Forelimb muscle (tissue), 1 donor: ENCODE data around the gene FOXO3. TPM values are rescaled to one million over a fixed set of nuclear protein-coding genes. Genes with fewer than 3 reads are reported as not detected.

Experiments used
- DNase-seq: peaks from one replicate; pipeline ENCODE4 v3.0.0-alpha.2; 2013; ENCODE audit warnings: low read depth
- polyA plus RNA-seq: library from polyadenylated mRNA; unstranded; fragments of 120-200 nt; gene quantifications from one replicate; pipeline ENCODE4 v1.2.1, GENCODE V29; 2013; ENCODE audit not compliant: insufficient read length

Gene FOXO3
- polyA plus RNA-seq, 1 donor = 30.1 TPM

DNA sequence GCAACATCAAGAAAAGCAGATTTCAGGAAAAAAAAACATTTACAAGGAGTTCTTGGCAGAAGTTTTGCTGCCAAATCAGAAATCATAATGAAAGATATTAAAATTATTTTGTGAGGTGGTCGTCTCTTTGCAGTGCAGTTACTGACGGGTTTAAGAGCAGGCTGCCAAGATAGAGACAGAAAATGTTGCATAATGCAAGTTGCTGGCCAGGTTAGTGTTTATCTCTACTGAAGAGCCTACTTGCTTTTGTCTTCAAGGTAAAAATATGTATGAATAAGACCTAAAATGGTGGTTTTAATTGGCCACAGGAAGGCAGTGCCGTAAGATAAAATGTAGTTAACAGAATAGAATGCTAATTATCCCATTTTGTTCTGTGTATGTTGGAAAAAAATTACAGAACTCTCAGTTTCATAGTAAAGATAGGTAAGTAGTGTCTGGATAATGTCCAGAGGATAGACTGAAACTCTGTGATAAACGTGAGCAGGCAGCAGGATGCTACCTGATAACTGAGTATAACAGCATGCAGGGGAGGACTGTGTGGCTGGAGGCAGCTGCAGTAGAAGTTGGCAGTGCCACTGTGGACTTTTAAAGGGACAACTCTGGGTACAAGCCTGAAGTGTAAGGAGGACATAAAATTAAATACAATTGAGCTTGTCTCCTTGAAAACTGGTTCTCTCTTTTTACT lies 13.9 kb downstream of the FOXO3 start:
- DNase-seq = no peak

DNA sequence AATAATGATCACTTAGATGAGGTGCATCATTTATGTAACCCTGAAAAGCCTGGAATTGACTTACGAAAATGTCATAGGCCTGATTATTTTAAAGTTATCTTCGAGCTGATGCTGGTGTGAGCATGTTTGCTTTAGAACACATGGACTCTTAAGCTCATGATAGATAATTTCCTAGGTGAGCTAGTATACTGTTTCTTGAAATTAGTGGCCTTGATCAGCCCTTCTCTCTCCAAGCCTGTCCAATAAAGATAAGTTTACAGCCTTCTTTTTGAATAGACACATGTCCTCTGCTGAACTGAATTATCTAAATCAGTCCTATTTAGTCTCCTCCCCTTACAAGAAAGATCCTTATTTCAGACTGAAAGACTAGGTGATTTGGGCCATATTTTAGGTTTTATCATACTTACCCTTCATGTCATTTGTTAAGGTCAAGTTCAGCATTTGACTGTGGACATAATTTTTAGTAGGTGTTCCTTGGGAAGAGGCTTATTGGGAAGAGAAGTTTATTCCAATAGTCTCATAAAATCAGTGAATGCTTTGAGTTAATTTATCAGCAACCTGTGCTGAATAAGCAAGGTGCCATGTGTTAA lies 15.3 kb downstream of the FOXO3 start:
- DNase-seq = no peak

DNA sequence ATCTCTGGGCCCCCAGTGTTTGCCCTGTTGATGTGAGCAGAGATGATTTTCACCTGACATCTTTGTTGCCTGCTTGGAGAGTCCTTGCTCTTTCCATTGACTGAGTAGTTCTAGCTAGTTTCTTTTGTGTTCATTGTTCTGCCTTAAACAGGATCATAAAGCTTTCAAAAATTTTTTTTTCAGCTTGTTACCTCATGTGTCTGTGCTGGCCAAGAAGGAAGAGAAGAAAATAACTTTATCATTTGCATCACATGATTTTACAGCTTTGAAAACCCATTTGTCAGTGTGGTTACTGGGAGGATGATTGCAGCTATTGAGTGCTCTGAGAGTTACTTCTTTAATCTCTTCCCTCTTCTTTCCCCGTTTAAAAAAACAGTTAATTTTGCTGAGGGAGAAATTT lies 16.0 kb downstream of the FOXO3 start:
- DNase-seq = no peak

DNA sequence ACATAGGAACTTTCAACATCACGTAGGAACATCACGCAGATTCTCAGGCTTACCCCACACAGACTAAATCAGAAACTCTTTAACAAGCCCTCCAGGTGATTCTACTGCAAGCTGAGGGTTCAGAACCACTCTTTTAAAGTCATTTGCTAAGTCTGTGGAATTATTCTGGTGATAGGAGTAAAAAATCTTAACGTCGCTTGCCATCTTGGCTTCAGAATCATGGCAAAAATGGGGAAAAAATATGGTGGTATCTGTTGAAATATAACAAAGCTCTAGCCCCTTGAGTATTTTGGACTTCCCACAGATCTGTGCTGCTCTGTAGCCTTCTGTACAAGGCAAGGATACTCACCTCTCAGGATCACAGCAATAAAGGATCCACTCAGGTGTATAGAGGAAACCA lies 17.4 kb downstream of the FOXO3 start:
- no peak for DNase-seq

DNA sequence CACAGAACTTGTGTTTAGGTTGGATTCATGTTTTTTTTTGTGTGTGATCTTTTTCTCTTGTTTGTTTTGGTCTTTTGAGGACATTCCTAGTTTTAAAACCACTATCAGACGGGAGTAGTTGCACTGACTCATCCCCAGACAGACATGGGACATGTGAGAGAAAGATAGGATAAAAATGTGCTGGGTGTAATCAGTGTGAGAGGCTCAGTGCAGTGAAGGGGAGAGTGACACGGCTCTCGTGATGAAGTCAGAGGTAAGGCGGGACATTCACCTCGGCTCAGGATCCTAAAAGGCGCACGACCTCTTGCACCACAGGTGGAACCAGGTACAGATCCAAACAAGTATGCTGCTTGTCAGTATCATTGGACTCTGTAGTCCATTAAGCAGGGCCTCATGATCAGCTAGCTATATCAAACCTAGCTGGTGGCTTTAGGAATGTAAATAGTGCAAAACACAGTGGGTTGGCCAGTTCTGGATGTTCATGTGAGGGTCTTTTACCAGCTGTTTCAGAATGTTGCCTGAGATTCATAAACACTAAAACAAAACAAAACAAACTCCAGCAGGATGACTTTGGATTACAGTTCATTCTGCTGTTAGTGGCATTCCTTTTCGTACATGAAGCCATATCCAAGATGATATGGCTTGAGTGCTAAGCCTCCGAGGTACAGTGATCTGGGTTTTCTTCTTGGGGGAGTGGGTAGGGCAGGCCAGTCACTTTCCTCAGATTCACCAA lies 18.0 kb downstream of the FOXO3 start:
- DNase-seq = no peak

DNA sequence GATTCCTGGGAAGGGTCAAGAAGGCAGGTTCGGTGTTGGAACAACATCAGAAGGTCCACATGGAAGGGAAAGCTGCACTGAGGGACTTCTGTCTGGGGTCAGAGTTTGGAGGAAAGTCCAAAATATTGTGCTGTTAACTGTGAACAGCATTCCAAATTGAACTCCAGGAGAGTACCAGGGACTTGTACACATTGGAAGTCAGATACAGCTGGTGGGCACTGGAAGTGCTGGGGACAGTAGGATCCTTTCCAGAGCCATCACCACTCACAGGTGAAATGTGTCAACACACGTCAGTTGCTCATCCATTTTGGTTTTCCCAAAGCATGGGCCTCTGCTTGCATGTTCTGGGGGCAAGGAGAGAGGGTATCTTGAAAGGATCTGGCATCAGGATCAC lies 18.6 kb downstream of the FOXO3 start:
- no peak for DNase-seq

DNA sequence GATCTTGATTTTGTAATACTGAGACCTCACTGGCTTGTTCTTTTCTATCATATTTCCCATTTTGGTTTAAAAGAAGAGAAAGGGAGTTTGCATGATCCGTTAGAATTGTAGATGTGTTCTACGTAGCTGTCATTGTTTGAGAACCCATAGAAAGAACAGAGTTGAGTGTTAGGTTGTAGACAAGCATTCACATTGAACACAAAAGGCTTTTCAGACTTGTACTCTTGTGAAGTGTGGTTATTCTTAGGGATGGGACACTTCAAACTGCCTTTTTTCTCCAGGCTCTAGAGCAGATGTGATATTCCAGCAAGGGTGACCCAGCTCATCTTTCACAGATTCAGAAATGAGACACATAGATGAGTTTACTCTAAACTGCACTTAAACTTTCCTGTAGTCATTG lies 19.9 kb downstream of the FOXO3 start:
- DNase-seq = no peak

DNA sequence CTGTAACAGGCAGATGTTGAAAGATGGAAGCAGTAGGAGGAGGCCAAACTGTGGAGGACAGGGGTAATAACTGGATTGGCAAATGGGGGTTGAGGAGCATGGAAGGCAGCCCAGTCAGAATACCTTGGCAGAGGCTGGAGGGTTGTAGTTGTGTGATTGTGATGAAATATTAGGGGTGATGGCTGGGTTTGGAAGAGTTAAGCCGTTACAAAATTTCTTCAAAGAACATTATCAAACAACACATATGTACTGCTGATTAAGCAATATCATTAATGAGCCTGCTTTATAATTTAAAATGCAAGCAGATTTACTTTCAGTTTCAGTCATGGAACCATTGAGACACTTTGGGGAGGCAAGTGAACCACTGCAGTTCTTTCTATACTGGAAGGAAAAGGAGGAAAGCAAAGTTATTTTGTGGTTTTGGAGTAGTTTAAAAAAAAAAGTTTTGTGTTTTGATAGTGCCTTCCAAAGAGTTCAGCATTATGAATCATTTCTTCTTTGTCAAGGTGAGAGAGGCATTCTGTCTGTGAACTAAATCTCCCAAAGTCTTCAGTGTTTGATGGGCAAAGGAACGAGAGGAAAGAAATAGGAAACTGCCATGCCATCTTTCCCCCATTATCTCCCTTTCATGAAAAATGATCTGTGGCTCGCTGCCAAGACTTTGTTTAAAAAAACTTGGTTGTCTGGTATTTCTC lies 20.7 kb downstream of the FOXO3 start:
- DNase-seq = no peak

DNA sequence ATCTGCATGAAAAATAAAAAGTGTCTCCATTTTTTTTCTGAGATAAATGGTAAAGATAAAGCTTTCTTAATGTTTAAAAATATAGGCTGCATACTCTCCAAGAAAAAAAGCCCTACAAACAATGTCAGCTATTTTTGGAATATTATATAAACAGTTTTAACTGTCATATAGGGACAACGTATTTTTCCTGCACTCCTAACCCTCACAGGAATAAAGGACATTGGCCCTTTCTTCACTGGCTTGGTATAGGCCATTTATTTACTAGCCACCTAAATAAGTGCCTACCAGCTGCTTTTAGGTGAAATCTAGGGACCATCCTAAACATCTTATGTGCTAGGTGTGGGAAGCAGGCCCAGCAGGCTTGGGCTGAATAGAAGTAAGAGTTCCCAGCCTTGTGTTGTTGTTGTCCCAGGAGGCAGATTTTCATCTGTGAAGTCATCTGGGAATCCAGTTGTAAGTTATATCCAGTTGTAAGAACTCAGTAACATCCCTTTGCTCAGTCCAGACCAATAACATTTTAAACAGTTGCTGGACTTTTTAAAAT lies 21.3 kb downstream of the FOXO3 start:
- DNase-seq = no peak

DNA sequence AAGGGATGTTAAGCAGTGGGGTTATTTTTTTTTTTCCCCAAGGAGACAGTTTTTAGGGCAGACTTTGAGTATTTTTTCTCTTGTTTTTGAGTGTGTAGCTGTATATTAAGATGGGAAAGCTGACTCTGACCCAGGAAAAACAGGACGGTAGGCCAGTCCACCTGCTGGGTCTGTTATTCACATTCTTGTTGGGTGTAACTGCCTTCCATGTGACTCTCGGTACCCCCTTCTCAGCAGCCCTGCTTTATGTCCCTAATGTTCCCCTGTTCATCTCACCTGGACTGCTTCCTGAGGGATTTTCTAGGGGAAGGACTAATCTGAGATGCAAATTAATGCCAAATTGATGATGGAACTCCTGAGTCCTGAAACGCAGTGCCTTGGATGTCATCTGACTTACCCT lies 21.9 kb downstream of the FOXO3 start:
- DNase-seq = no peak

DNA sequence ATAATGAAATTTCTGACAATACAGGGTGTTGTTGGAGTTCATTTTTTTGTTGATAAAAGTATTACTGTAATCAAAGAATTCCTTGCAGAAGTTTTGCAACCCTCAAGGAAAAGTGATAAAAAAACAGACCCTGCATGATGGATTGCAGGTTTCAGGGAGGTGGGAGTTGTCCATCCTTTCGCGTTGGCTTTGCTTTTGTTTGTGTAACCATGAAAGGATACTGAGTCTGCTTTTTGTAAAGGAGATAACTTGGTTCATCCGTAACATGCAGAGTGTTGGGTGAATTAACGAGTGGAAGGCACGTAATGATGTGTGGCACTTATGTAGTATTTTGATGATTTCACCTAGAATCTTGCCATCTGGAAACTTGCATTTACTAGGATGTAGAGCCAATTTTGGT lies 23.6 kb downstream of the FOXO3 start:
- no peak for DNase-seq

DNA sequence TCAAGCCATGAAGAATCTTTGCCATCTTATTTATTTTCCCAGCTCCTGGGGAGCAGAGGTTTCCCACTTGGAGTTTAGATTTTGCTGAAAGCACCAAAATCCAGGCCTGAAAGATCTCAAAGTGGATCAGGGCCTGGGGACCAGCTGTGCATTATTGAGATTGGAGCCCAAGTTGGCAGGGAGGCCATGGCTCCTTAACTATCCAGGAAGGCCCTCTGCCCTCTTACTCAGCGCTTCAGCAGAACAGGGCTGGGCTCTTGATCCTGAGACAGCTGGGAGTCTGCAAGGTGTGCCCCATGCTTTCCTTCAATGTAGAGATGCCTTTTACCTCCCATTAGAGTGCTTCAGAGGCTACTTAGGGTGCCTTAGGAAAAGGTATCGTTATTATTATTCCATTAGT lies 24.6 kb downstream of the FOXO3 start:
- no peak for DNase-seq

DNA sequence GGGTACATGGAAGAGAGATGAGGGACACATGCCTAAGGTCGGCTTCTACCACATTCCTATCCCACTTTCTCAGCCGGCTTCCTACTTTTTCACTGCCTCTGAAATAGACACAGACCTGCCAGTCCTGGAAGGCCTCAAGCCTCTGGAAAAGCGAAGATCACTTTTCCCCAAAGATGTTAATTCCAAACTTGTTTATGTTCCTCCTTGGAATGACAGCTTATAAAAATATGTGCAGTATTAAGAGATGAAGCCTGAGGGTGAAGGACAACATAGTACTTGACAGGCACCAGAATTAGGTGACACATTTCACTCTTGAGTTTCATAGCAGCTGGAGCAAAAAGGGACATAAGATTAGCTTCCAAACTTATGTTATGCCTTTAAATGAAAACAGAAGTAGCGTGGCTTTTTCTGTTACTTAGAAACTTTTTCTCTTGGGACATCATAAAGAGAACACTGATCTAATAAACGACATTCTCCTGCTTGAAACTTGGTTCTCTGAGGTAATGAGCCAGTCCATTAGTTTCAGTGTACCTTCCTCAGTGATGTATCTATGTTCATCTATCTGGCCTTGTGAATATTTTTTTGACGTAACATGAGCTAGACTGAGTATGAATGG lies 25.3 kb downstream of the FOXO3 start:
- DNase-seq = no peak

DNA sequence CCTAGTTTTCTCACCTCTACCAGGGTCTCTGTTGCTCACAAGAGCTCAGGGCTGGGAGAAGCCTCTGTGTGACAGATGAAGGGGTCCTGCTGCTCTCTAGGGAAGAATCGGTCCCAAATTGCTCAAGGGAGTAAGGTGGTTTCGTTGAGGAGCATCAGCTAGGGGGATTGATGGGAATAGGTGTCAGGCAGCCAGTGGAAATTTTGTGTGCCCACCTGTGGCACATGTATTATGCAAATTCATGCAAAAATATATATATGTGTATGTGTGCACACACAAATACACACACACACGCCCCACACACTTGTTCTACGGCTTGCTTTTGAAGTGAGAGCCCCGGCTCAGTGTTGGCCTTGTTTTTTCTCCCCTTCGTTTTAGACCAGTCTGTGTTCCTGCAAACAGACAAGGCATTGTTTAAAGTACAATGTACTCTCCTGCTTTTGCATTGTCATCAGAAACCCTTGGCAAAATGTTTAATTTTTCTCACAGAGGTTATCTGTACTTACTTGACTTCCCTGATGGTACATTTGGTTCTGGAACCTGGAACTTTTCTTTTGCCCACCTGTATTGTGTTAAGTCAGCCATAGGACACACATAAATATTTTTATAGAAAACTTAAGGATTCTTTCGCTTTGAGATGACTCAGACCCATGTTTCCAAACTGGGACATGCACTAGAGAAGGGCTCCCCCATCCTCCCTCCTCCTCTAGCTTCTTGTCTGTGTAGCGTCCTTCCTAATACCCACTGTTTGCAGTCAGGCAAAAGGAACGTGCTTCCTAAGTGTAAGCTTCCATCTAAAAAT lies 26.7 kb downstream of the FOXO3 start:
- no peak for DNase-seq

DNA sequence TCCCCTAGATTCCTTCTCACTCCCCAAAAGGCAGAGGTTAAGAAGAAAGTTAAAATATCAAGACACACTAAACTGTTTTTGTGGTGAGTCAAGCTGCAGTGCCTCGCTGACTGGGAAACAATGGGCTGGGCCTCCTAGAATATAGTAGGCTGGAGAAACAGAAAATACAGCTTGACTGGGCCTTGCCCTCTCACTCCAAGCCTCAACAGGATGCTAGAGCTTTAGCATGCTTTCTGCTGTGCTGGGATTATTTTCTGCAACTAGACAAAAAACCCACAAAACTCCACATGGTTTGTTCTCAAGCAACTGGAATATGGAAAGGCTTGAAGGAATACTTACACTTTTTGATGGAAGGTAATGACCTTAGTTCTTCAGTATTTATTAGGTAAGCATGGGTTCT lies 27.9 kb downstream of the FOXO3 start:
- DNase-seq = no peak

DNA sequence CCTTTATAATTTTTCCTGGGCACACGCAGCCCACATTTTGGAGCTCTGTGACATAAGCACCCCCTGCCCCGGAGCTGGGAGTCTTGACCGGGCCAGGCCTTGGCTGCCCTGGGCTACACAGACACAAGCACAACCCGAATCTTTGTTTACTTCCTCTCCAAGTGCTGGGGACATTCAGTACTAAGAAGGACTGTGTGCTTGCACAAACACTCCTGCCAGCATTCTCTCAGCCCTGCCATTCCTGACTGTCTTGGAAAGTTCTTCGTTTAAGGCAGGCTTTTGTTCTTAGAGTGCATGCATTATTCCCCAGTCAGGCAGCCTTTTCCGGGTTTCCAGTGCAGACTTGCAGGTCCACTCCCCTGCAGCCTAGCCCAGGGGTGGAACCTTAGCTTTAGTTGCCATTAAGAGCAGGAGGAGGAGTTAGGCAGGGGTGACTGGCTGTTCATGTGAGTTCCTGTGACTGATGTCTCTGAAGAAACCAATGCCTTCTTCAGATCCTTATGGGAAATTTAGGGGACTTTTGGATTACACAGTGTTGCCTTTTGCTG lies 28.6 kb downstream of the FOXO3 start:
- peak; percentile 55 for DNase-seq

DNA sequence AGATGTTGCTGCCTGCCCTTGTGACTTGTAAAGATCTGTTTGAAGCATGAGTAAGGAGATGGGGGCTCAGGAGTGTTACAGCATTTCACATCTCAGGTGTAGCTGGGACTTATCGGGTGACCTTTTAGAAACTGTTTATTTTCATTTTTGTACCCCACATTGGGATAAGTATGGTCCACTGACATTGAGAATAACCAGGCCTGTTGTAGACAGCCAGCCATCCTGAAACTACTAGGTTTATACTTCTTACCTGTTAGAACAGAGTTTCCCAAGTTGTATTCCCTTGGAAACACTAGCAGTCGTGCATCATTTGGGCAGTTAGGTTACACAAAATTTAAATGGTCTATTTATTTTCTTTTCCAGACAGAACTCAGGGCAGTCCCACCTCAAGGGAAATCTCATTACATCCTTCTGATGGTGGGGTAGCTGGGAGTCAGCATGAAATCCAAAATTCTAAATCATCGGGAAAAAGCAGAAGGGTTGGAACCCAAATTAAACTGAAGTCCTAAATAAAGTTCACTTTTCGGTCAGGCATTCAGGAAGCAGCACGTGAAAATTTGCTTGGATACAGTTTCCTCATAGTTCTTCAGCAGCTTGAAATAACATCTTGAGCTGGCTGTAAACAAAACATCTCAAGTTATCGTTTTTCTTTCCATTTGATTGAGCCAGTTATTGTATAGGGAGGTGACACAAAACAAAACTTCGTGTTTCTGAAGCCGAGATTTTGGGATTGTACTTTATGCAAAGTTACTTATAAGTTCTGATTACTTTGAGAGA lies 30.5 kb downstream of the FOXO3 start:
- DNase-seq = peak; percentile 44

DNA sequence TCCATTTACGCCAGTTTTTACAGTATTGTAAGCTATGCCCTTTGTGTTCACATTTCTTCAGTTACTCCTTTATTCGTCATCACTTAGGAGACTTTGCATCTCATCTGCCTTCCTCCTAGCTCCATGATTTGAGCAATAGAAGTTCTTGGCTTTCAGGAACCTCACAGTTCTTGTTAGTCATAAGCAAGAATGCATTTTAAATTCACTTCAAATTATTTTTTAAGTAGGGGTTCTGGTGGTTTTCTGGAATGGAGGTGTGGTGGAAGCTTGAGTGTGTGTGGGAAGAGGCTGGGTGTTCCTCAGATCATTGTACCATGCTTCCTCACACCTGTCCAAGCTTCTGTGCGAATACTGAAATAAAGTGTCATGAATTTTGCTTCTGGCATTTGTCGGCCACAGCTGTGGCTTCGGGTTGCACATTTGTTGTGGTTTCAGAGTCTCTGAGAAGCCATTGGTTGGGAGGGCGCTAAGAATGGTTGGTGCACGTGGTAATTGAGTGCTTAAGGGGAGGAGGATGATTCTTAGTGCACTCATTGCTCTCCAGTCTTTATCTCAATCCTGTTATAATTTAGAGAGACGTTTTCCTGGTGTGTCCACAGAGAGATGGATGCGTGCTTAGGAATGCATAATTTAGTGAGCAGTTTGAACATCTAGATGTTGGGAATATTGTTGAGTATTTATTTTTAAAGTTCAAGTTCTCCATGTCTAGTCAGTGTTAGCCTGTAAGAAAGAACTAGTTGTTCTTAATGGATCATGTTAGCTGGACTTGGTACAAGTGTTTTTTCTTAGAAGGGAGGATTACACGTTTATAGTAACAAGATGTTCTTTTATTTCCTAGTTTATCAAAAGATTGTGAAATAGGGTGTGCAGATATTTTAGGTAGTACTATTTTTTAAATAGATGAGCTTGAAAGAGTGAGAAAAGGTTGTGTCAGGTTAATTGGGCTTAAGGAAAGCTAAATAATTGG lies 31.9 kb downstream of the FOXO3 start:
- DNase-seq = no peak

DNA sequence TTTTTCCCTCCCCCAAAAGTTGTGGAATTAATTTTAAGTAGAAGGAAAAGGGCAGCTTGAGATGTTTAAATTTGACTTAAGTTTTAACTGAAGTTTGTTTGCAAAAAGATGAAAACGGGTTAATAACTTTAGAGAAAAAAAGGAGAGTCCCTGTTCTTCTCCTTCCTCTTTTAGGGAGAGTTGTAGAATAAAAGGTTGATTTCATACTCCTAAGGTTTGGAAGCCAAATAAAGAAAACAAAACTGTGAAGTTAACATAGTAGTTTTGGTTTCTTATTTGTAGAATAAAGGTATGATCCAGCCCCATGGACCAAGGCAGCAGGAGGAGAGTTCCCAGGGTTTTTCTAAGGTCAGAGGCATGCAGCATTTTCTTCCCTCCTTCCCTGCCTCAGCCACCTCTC lies 33.4 kb downstream of the FOXO3 start:
- DNase-seq = no peak
